SKM-1 treated with dmso at 0.1 percent for 144 hours (cell line): ENCODE data around the gene LRRC23.

ENCODE experiments used
- DNase-seq: peaks from one replicate; lab custom pipeline; 2025; ENCODE audit not compliant: unreplicated experiment; lab: John Stamatoyannopoulos, UW

LRRC23 gene

DNA sequence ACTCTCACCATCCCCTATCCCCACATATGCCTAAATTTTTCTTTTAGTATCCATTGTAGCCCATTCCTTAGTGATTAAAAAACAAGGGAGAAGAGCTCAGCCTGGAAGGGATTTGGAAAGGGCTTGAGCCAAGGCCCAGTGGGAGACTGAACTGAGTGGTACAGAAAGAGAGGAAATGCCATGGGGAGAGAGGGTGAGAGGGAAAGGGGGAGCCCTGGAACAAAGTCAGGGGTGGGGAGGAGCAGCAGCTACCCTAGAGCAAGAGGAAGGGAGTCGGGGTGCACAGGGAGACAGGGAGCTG lies 20.6 kb downstream of the LRRC23 start:
- DNase-seq = no peak

- DNase-seq = no peak
Observed at GRCh38 chr12:6925540-6926279, 21.1 kb downstream of the LRRC23 start.

GRCh38 chr12:6927379-6928021 lies 22.9 kb downstream of the LRRC23 start, which contains the start of gene ATN1:
ATN1 (plus strand) TSS chr12:6927959; CDS start chr12:6934002, 6,043 bp downstream.
- DNase-seq = no peak

- no peak for DNase-seq
Observed at GRCh38 chr12:6928022-6928702, 23.5 kb downstream of the LRRC23 start.

GRCh38 chr12:6928703-6929407 lies 24.2 kb downstream of the LRRC23 start:
- no peak for DNase-seq

- no peak for DNase-seq
Observed at GRCh38 chr12:6929466-6930452, 25.1 kb downstream of the LRRC23 start.

DNA sequence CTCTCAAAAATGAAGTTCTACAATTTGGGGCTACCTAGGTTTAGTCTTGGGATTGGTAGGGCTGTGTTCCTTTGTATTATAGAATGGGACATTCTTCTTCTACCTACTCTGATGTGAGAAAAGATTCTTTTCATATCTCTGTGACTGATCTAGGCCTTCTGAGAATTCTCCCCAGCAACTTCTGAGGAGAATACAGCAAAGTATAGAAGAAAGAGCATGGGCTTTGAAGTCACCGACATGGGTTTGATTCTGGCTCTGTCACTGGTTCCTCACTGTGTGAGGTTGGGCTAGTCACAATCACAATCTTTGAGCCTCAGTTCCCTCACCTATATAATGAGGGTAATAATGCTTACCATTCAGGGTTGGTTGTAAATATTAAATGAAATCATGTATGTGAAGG lies 28.1 kb downstream of the LRRC23 start:
- DNase-seq = no peak

DNA sequence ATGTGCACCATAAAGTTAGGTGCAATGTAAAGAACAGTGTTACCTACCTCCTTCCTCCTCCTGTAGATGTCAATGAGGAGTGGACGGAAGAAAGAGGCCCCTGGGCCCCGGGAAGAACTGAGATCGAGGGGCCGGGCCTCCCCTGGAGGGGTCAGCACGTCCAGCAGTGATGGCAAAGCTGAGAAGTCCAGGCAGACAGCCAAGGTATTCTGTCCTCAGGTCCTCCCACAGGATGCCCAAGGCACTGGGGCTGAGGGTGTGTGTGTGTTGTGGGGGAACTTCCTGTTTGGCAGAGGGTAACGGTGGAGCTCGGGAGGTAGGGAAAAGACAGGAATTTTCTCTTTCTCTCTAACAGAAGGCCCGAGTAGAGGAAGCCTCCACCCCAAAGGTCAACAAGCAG lies 29.5 kb downstream of the LRRC23 start:
- no peak for DNase-seq

GRCh38 chr12:6935371-6936193 lies 31.0 kb downstream of the LRRC23 start:
- DNase-seq = no peak

DNA sequence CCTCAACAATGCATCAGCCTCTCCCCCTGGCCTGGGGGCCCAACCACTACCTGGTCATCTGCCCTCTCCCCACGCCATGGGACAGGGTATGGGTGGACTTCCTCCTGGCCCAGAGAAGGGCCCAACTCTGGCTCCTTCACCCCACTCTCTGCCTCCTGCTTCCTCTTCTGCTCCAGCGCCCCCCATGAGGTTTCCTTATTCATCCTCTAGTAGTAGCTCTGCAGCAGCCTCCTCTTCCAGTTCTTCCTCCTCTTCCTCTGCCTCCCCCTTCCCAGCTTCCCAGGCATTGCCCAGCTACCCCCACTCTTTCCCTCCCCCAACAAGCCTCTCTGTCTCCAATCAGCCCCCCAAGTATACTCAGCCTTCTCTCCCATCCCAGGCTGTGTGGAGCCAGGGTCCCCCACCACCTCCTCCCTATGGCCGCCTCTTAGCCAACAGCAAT lies 31.6 kb downstream of the LRRC23 start:
- no peak for DNase-seq

DNA sequence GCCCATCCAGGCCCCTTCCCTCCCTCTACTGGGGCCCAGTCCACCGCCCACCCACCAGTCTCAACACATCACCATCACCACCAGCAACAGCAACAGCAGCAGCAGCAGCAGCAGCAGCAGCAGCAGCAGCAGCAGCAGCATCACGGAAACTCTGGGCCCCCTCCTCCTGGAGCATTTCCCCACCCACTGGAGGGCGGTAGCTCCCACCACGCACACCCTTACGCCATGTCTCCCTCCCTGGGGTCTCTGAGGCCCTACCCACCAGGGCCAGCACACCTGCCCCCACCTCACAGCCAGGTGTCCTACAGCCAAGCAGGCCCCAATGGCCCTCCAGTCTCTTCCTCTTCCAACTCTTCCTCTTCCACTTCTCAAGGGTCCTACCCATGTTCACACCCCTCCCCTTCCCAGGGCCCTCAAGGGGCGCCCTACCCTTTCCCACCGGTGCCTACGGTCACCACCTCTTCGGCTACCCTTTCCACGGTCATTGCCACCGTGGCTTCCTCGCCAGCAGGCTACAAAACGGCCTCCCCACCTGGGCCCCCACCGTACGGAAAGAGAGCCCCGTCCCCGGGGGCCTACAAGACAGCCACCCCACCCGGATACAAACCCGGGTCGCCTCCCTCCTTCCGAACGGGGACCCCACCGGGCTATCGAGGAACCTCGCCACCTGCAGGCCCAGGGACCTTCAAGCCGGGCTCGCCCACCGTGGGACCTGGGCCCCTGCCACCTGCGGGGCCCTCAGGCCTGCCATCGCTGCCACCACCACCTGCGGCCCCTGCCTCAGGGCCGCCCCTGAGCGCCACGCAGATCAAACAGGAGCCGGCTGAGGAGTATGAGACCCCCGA lies 32.2 kb downstream of the LRRC23 start:
- DNase-seq = no peak

GRCh38 chr12:6937481-6938352 lies 33.1 kb downstream of the LRRC23 start:
- peak; percentile 84 for DNase-seq

GRCh38 chr12:6938353-6939190 lies 34.0 kb downstream of the LRRC23 start:
- DNase-seq = no peak

- DNase-seq = no peak
Observed at GRCh38 chr12:6939191-6939540, 34.5 kb downstream of the LRRC23 start.

- no peak for DNase-seq
Observed at GRCh38 chr12:6941267-6941666, 36.6 kb downstream of the LRRC23 start.

DNA sequence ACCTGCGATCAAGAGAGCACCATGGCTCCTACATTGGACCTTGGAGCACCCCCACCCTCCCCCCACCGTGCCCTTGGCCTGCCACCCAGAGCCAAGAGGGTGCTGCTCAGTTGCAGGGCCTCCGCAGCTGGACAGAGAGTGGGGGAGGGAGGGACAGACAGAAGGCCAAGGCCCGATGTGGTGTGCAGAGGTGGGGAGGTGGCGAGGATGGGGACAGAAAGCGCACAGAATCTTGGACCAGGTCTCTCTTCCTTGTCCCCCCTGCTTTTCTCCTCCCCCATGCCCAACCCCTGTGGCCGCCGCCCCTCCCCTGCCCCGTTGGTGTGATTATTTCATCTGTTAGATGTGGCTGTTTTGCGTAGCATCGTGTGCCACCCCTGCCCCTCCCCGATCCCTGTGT lies 37.2 kb downstream of the LRRC23 start:
- no peak for DNase-seq

DNA sequence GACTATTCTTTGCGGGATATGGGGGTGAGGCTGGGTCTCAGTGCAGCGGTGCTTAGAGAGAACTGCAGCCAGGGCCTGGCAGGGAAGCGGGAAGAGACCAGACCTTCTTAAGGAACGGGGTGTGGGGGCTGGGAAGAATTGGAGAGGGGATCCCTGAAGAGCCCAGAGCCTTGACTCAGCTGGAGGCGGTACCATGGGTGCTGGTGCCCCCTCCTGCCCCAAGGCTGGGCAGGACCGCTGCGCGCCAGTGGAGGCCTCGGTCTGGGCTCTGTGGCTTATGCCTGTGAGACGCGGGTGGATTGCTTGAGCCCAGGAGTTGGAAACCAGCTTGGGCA lies 37.7 kb downstream of the LRRC23 start:
- DNase-seq = no peak
